Activated CD4-positive, alpha-beta T cell treated with anti-CD3 and anti-CD28 coated beads for 4 hours (primary cell): Measurements from ENCODE around the gene CXCL5.

Source experiments
- DNase-seq, 2 donors: peaks; one replicate each; pipeline ENCODE4 v3.0.0-alpha.2; 2020

The CXCL5 gene

DNA sequence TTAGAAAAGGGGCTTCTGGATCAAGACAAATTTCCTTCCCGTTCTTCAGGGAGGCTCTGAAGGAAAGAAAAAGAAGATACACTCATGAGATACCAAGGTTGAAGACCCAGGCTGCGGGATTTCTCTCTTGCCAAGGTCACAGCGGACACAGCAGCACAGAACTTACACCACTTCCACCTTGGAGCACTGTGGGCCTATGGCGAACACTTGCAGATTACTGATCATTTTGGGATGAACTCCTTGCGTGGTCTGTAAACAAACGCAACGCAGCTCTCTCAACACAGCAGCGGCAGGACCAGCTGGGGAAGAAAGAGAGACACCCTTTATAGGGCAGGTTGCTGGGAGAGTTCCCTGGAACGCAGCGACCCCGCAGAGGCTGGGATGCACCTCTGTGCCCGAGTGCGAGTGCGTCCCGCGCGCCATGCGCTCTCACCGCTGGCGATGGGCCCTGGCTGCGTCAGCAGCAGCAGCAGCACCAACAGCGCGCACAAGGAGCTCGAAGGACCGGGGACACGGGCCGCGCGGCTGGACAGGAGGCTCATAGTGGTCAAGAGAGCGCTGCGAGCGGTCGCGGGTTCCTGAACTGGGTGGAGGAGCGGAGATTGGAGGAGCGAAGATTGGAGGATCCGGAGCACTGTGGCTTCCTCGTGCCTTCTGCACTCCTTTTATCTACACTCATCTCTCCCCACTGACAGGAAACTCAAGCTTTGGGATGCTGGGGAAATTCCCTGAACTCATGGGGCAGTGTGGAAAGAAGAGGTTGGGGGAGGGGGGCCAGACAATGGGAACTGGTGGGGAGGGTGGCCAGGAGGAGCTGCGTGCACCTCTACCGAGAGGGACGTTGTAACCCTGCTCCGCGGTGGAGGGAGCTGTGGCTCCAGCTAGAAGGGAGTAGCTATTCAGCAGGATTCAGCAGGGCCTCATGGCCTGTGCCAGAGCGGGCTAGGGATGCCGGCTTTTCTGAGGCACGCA is at the start of gene CXCL5:
CXCL5 (minus strand) TSS at position 638 of the 972 bp plus-strand sequence; CDS start at position 542, 96 bp downstream.
- DNase-seq: no peak

GRCh38 chr4:74047152-74047551 is 48.7 kb upstream of the CXCL5 start:
- no peak for DNase-seq

DNA sequence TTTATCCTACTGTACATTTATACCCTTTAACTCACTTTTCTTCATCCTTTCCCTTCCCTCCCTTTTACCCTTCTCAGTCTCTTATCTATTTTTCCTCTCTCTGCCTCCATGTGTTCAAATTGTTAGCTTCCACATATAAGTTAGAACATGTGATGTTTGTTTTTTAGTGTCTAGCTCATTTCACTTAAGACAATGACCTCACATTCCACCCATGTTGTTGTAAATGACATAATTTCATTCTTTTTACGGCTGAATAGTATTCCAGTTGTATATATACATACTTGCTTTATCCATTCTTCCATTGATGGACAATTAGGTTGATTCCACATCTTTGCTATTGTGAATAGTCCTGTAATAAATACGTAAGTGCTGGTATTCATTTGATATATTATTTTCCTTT is 47.3 kb upstream of the CXCL5 start:
- no peak for DNase-seq

DNA sequence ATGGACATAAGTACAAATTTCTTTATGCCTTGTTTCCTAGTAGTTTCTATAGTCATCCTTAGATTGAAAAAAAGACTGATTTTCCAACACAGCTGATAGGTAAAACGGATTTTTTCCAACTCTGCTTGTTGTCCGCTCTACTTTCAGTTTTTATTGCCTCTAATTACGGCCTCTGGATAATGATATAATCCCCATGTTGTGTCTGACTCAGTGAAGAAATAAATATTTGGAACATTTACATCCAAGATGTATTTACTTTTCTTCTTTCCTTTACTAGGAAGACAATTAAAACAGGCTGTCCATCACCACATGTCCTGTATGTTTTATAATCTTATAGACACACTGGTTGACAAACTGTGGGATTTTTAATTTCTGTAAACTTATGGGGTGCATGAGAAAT is 46.8 kb upstream of the CXCL5 start:
- DNase-seq: no peak

DNA sequence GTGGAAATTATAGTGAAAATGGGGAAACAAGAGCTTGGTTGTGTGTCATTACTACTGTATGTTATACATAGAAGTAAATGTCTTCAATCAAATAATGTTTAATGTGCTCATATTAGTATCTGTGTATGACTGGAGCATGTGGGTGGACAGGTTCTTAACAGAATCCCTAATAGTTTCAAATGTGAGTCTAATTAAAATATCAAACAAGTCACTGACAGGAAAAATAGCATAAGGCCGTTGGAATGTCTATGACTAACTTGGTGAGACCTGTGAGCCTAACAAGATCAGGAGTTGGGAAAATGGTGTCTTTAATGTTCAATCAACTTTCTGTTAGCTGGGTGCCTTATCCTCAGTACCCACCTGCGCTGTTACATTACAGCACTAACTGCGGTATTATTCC is 46.2 kb upstream of the CXCL5 start:
- DNase-seq: no peak

GRCh38 chr4:74042681-74043080 is 44.2 kb upstream of the CXCL5 start:
- DNase-seq: no peak

- no peak for DNase-seq
Measured at GRCh38 chr4:74041418-74041817, 42.9 kb upstream of the CXCL5 start.

DNA sequence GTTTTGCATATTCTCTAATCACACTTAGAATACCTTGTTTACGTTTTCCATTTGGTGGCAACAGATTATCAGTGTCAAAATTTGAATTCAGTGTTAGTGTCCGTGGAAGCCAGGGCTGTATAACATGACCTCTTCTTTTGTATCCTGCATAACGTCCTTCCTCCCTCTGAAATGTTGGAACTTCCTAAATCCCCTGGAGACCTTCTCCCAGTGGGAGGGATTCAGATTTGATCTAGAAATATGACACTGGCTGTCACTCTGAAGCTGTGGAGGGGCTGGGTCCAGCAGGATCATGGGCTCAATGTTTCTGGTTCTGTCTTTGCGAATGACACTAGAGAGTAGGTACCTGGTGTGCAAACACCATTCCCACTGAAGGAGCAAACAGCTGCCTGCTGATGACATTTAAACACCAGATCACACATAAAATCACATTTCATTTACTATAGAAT is 40.9 kb upstream of the CXCL5 start:
- DNase-seq: no peak

GRCh38 chr4:74038425-74039314 is 40.2 kb upstream of the CXCL5 start, which contains the start of gene CXCL3:
TSS of gene CXCL3 (minus strand) at chr4:74038689. CDS start at chr4:74038611, 78 bp downstream.
- DNase-seq: no peak

DNA sequence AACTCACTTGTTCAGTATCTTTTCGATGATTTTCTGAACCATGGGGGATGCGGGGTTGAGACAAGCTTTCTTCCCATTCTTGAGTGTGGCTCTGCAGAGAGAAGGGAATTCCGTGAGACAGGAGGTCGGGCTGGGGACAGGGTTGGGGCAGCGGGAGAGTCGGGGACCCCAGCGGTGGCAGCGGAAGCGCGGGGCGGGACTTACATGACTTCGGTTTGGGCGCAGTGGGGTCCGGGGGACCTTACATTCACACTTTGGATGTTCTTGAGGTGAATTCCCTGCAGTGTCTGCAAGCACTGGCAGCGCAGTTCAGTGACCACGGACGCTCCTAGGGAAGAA is 39.6 kb upstream of the CXCL5 start:
- DNase-seq: no peak

DNA sequence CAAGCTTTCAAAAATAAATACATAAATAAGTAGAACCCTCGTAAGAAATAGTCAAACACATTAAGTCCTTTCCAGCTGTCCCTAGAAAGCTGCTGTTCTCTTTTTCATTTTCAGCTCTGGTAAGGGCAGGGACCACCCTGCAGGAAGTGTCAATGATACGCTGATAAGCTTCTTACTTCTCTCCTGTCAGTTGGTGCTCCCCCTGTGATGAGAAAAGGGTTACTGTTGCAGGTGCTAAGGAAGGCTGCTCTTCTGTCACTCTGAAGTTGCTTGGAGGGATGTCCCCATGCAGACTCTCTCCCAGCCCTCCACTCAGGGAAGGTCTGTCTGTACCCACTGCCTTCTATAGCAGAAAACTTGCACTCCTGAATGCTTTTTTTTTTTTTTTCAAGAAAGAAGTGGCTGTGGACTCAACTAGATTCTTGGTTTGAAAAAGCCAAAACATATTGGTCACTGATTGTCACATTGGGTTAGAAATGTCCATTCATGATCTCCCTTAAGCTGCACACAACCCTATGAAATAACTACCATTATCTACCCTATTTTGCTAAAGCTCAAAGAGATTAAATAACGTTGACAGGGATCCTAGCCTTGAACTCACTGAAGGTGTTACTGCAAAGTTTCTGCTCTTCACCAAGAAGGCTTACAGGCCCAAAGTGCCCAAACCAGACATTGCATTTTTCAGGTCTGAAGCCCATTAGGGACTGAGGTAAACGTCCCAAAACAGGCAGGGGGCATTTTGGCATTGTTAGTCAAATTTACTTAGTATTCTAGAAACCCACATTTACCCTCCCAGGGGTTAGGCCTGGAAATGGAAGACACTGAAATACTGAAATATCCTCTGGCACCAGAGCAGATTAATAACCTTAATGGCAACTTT is 38.8 kb upstream of the CXCL5 start:
- no peak for DNase-seq

GRCh38 chr4:74033739-74034138 is 35.3 kb upstream of the CXCL5 start:
- no peak for DNase-seq

DNA sequence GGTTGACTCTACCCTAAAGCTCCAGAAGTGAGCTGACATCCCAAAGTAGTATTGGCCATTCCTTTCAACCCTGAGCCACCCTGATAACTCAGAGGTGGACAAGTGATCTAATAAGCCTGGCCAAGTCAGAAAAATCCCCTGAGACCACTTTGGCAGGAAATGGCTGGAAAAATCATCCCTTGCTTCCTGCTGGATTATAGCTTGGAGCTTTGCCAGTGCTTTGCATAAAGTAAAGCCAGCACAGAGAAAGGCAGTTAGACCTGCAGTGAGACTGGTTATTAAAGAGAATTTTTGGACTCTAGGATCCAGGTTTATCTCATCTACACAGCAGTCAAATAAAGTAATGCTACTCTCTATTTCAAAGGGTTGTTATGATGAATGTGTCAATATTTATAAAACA is 33.6 kb upstream of the CXCL5 start:
- no peak for DNase-seq

GRCh38 chr4:74031576-74031975 is 33.1 kb upstream of the CXCL5 start:
- DNase-seq: no peak

DNA sequence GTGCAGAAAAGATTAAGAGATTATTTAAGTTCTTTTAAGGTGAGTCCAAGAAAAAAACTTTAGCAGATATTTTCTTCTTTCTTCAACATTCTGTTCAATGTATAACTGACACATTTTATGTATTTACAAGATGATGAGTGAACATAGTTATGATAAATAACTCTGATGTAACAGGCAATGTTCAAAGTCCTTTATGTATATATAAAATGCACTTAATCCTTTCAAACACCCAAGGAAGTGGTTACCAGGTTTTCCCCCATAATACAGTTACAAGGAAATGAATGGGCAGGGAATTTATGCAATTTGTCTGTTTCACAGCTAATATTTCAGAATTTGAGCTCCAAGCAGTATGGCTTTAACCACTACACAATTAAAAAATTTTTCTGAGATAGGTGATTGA is 31.8 kb upstream of the CXCL5 start:
- no peak for DNase-seq

DNA sequence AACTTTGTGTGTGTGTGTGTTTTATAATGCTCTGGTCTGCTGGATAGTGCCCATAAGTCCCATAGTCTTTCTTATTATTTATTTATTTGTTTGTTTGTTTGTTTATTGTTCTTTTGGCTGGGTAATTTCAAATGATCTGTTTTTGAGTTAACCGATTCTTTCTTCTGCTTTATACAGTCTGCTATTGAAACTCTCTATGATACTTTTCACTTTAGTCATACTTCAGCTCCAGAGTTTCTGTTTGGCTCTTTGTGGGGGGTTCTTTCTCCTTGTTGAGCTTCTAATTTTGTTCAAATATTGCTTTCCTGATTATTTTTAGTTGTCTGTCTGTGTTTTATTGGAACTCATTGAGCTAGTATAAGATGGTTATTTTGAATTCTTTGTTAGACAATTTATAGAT is 30.0 kb upstream of the CXCL5 start:
- no peak for DNase-seq

- no peak for DNase-seq
Measured at GRCh38 chr4:74023709-74024108, 25.2 kb upstream of the CXCL5 start.

DNA sequence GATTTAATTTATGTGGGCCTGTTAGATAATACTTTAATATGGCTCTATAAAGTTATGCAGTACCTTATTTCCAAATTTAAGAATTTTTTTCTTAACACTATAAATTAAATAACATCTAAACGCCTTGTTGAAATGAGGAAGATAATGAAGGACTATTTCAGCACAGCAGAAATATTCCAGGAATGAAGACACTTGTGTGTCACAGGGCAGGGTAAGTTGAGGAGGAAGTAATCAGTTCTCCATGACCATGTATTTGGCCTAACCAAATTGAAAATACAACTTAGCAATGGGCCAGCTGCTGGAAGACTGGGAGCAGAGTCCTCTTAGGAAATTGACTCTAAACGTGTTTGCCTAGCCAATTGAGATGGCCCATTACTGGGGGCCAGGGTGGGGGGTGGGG is 23.1 kb upstream of the CXCL5 start:
- DNase-seq: no peak

DNA sequence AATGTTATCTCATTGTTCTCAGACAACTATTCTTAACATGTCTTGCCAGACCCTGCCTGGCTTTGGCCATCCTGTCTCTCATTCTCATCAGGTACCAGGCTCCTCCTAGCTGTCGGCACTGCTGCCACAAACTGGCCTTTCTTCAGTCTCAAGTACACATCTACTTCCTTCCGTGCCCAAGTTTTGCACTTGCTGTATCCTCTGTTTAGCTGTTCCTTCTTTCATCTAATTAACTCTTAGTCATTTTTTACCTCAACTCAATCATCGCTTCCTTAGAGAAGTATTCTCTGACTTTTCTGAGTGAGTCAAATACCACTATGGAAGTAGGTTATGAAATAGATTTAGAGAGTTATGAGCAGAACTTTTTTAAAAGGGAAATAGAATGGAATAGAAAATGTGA is 20.3 kb upstream of the CXCL5 start:
- no peak for DNase-seq

GRCh38 chr4:74018116-74018515 is 19.6 kb upstream of the CXCL5 start:
- DNase-seq: no peak

DNA sequence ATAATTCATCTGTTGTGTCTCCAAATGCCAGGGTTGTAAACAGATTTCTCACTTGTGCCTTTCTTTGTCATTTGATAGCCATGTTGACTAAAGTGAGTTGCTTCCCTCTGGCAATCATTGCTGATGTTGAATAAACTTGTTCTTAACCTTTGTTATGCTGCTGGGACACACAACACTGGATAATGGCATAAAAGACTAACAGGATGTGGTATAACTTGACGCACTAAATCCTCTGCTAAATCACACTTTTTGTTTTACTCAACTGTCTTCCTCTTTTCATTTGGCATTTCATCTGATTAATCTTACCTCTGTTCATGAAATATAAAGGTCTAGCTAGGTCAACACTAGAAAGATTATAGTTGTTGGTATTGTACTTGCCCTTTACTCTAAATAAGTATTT is 17.6 kb upstream of the CXCL5 start:
- DNase-seq: no peak

DNA sequence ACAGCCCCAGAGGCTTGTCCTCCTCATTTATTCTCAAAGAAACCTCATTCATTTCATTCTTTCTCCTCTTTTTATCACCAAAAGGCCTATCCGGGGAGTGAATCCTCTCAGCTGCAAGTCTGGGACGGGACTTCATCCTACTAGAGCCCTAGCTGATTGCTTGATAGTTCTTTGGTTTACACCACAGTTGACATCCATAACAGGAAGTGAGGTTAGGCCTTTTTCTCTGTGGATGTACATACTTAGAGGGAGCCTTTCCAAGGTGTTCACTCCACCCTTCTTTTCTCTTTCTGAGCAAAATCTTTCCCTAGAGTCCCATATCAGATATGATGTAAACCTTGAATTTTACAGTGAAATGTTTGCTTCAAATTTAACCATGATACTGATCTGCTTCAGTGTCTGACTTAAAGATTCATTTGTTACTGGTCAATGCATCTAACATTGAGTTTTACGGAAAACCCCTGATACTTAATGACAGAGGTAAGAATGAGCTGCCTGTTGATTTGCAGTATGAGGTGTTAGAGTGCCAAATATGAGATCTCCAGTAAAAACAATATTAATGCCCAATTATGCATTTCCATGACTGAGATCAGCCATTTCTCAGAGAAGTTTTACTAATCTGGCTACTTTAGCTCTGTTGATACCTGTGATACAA is 16.8 kb upstream of the CXCL5 start:
- DNase-seq: no peak
